HK-2 (cell line): ENCODE data around the gene FAM229A.
A peak's percentile ranks its signal among the peaks of the same experiment; 100 is the strongest.
"Not testable (repeated sequence)": the region's sequence is repeated elsewhere in the genome, so short reads cannot be mapped to it uniquely, and the experiment has no call there.

Experiments
- DNase-seq: peaks from one replicate; pipeline ENCODE4 v3.0.0-alpha.2; 2018; ENCODE audit not compliant: unreplicated experiment

Gene FAM229A

GRCh38 chr1:32362474-32363313 is at the start of gene FAM229A, which contains the start of gene TSSK3:
FAM229A (minus strand) TSS chr1:32362485; CDS start chr1:32362091, 394 bp downstream.
TSSK3 (plus strand) TSS chr1:32362539; CDS start chr1:32362702, 163 bp downstream.
- no peak for DNase-seq

GRCh38 chr1:32411261-32411660 is 49.0 kb upstream of the FAM229A start:
- DNase-seq, result no peak

GRCh38 chr1:32406629-32407111 is 44.4 kb upstream of the FAM229A start:
- DNase-seq, result no peak

GRCh38 chr1:32405672-32406467 is 43.6 kb upstream of the FAM229A start:
- no peak for DNase-seq

- DNase-seq, result no peak
These were observed 42.7 kb upstream of the FAM229A start for GRCh38 chr1:32404946-32405345.

- peak; percentile 79 for DNase-seq
These were observed 38.8 kb upstream of the FAM229A start for GRCh38 chr1:32400876-32401631.

- DNase-seq, result no peak
These were observed 37.6 kb upstream of the FAM229A start for GRCh38 chr1:32399843-32400242.

- DNase-seq, result no peak
These were observed 36.1 kb upstream of the FAM229A start for GRCh38 chr1:32398401-32398800.

GRCh38 chr1:32396524-32396923 is 34.2 kb upstream of the FAM229A start:
- not testable (repeated sequence) for DNase-seq

- DNase-seq, result no peak
These were observed 32.7 kb upstream of the FAM229A start for GRCh38 chr1:32394890-32395432.

GRCh38 chr1:32394141-32394889 is 32.0 kb upstream of the FAM229A start, which contains the start of gene BSDC1:
BSDC1 (minus strand) TSS chr1:32394441; CDS start chr1:32394414, 27 bp downstream.
- DNase-seq, result peak; percentile 98

GRCh38 chr1:32393832-32394140 is 31.5 kb upstream of the FAM229A start:
- peak; percentile 49 for DNase-seq

GRCh38 chr1:32393136-32393535 is 30.9 kb upstream of the FAM229A start:
- DNase-seq, result no peak

- DNase-seq, result no peak
These were observed 30.0 kb upstream of the FAM229A start for GRCh38 chr1:32392325-32392724.

GRCh38 chr1:32390904-32391870 is 28.9 kb upstream of the FAM229A start:
- no peak for DNase-seq

- DNase-seq, result no peak
These were observed 26.4 kb upstream of the FAM229A start for GRCh38 chr1:32388641-32389040.

- no peak for DNase-seq
These were observed 24.5 kb upstream of the FAM229A start for GRCh38 chr1:32386676-32387392.

- DNase-seq, result no peak
These were observed 17.8 kb upstream of the FAM229A start for GRCh38 chr1:32380057-32380456.
